IPS-20b (cell line): Measurements from ENCODE around the gene GSAP.

Experiments
- H3K27ac ChIP-seq: one replicate; pipeline ENCODE4 v1.5.1; 2013; ENCODE audit warnings: low read length
- H3K27me3 ChIP-seq: 2 replicates; pipeline ENCODE4 v1.6.1; 2013; ENCODE audit warnings: mild to moderate bottlenecking, low read length, inconsistent platforms; ENCODE audit not compliant: insufficient read depth
- H3K36me3 ChIP-seq: 2 replicates; pipeline ENCODE4 v1.6.1; 2013; ENCODE audit warnings: low read depth, mild to moderate bottlenecking, inconsistent platforms, low read length, moderate library complexity; ENCODE audit not compliant: insufficient read depth
- H3K4me1 ChIP-seq: 2 replicates; pipeline ENCODE4 v1.6.1; 2013; ENCODE audit warnings: mild to moderate bottlenecking, control low read depth, inconsistent platforms, low read length, moderate library complexity; ENCODE audit not compliant: insufficient read depth
- H3K4me3 ChIP-seq: 2 replicates; pipeline ENCODE4 v1.5.1; 2013; ENCODE audit warnings: mild to moderate bottlenecking, low read length, inconsistent platforms
- H3K9ac ChIP-seq: 2 replicates; pipeline ENCODE4 v1.6.1; 2013; ENCODE audit warnings: low read depth, mild to moderate bottlenecking, inconsistent platforms, low read length, moderate library complexity
- H3K9me3 ChIP-seq: 2 replicates; pipeline ENCODE4 v1.6.1; 2013; ENCODE audit warnings: mild to moderate bottlenecking, low read depth, low read length, inconsistent platforms; ENCODE audit not compliant: insufficient read depth

GSAP gene

GRCh38 chr7:77320714-77321113 is 95.4 kb downstream of the GSAP start:
- no peaks in the 10 kb centered on the region for H3K36me3 ChIP-seq
- H3K4me1 ChIP-seq: no peaks in the 10 kb centered on the region
- H3K4me3 ChIP-seq: no peak overlapping the region
- H3K27me3 ChIP-seq: no peaks in the 10 kb centered on the region
- no peak overlapping the region for H3K27ac ChIP-seq
- H3K9me3 ChIP-seq: no peaks in the 10 kb centered on the region
- H3K9ac ChIP-seq: no peak overlapping the region

- Histone ChIP-seq H3K27ac (no peak overlapping the region), H3K36me3 (no peaks in the 10 kb centered on the region), H3K27me3 (no peaks in the 10 kb centered on the region), H3K9me3 (no peaks in the 10 kb centered on the region), H3K9ac (no peak overlapping the region), H3K4me3 (no peak overlapping the region), H3K4me1 (no peaks in the 10 kb centered on the region)
These were observed 96.0 kb downstream of the GSAP start for GRCh38 chr7:77320137-77320536.

- Histone ChIP-seq H3K36me3 (no peaks in the 10 kb centered on the region), H3K9me3 (no peaks in the 10 kb centered on the region), H3K4me1 (no peaks in the 10 kb centered on the region), H3K27ac (no peak overlapping the region), H3K4me3 (no peak overlapping the region), H3K9ac (no peak overlapping the region), H3K27me3 (no peaks in the 10 kb centered on the region)
These were observed 98.1 kb downstream of the GSAP start for GRCh38 chr7:77318019-77318418.

GRCh38 chr7:77316219-77316978 is 99.8 kb downstream of the GSAP start:
- Histone ChIP-seq H3K27me3 (no peaks in the 10 kb centered on the region), H3K4me3 (no peak overlapping the region), H3K4me1 (no peaks in the 10 kb centered on the region), H3K9me3 (no peaks in the 10 kb centered on the region), H3K27ac (no peak overlapping the region), H3K9ac (no peak overlapping the region), H3K36me3 (no peaks in the 10 kb centered on the region)

GRCh38 chr7:77315182-77315591 is 101.0 kb downstream of the GSAP start:
- Histone ChIP-seq H3K36me3 (no peaks in the 10 kb centered on the region), H3K4me1 (no peaks in the 10 kb centered on the region), H3K9ac (no peak overlapping the region), H3K4me3 (no peak overlapping the region), H3K27ac (no peak overlapping the region), H3K27me3 (no peaks in the 10 kb centered on the region), H3K9me3 (no peaks in the 10 kb centered on the region)

GRCh38 chr7:77313876-77314480 is 102.2 kb downstream of the GSAP start:
- Histone ChIP-seq H3K4me1 (peaks cover 9% of the 10 kb centered on the region; the same call in 1 of the 2 replicates), H3K9ac (no peak overlapping the region), H3K9me3 (no peaks in the 10 kb centered on the region), H3K27ac (no peak overlapping the region), H3K27me3 (no peaks in the 10 kb centered on the region), H3K4me3 (no peak overlapping the region), H3K36me3 (no peaks in the 10 kb centered on the region)

- Histone ChIP-seq H3K4me3 (no peak overlapping the region), H3K9ac (no peak overlapping the region), H3K36me3 (no peaks in the 10 kb centered on the region), H3K27ac (no peak overlapping the region), H3K4me1 (peaks cover 9% of the 10 kb centered on the region; the same call in 1 of the 2 replicates), H3K9me3 (no peaks in the 10 kb centered on the region), H3K27me3 (no peaks in the 10 kb centered on the region)
These were observed 103.1 kb downstream of the GSAP start for GRCh38 chr7:77313085-77313484.

GRCh38 chr7:77310982-77311381 is 105.2 kb downstream of the GSAP start:
- Histone ChIP-seq H3K36me3 (no peaks in the 10 kb centered on the region), H3K9me3 (no peaks in the 10 kb centered on the region), H3K9ac (no peak overlapping the region), H3K27me3 (no peaks in the 10 kb centered on the region), H3K4me1 (peaks cover 9% of the 10 kb centered on the region; the same call in 1 of the 2 replicates), H3K27ac (no peak overlapping the region), H3K4me3 (no peak overlapping the region)

GRCh38 chr7:77309714-77310220 is 106.4 kb downstream of the GSAP start:
- Histone ChIP-seq H3K27ac (no peak overlapping the region), H3K27me3 (no peaks in the 10 kb centered on the region), H3K4me1 (peaks cover 9% of the 10 kb centered on the region; the same call in 1 of the 2 replicates), H3K9me3 (no peaks in the 10 kb centered on the region), H3K4me3 (no peak overlapping the region), H3K36me3 (no peaks in the 10 kb centered on the region), H3K9ac (no peak overlapping the region)

GRCh38 chr7:77308792-77309191 is 107.4 kb downstream of the GSAP start:
- H3K4me1 ChIP-seq: peaks cover 9% of the 10 kb centered on the region; the same call in 1 of the 2 replicates

GRCh38 chr7:77306231-77307067 is 109.7 kb downstream of the GSAP start:
- H3K4me1 ChIP-seq: peaks cover 9% of the 10 kb centered on the region; the same call in 1 of the 2 replicates
- no peaks in the 10 kb centered on the region for H3K36me3 ChIP-seq
- H3K9me3 ChIP-seq: no peaks in the 10 kb centered on the region; the same call in 1 of the 2 replicates
- H3K27ac ChIP-seq: no peak overlapping the region
- no peak overlapping the region for H3K9ac ChIP-seq
- H3K27me3 ChIP-seq: no peaks in the 10 kb centered on the region
- H3K4me3 ChIP-seq: no peak overlapping the region

More at GRCh38 chr7:77308792-77309191, 107.4 kb downstream of the GSAP start:
- H3K9me3 ChIP-seq: no peaks in the 10 kb centered on the region; the same call in 1 of the 2 replicates
- no peaks in the 10 kb centered on the region for H3K36me3 ChIP-seq
- H3K9ac ChIP-seq: no peak overlapping the region
- H3K27me3 ChIP-seq: no peaks in the 10 kb centered on the region
- H3K27ac ChIP-seq: no peak overlapping the region
- H3K4me3 ChIP-seq: no peak overlapping the region
